EL (cell line): ENCODE results near the gene STK10.

Source experiments
- DNase-seq: peaks from one replicate; pipeline ENCODE4 v3.0.0-alpha.2; 2016

The STK10 gene

GRCh38 chr5:172005708-172006320 is 182.2 kb downstream of the STK10 start:
- DNase-seq: peak; percentile 32

- peak; percentile 33 for DNase-seq
Observed at GRCh38 chr5:172004824-172005237, 183.2 kb downstream of the STK10 start.

- DNase-seq: peak; percentile 31
Observed at GRCh38 chr5:172003746-172004145, 184.3 kb downstream of the STK10 start.

- DNase-seq: no peak
Observed at GRCh38 chr5:172002840-172003512, 185.0 kb downstream of the STK10 start.

- DNase-seq: no peak
Observed at GRCh38 chr5:172002310-172002709, 185.7 kb downstream of the STK10 start.

GRCh38 chr5:171999877-172000276 is 188.1 kb downstream of the STK10 start:
- DNase-seq: no peak

GRCh38 chr5:171999100-171999499 is 188.9 kb downstream of the STK10 start:
- no peak for DNase-seq

GRCh38 chr5:171997011-171997410 is 191.0 kb downstream of the STK10 start:
- DNase-seq: no peak

GRCh38 chr5:171992813-171993212 is 195.2 kb downstream of the STK10 start:
- no peak for DNase-seq

GRCh38 chr5:171992305-171992704 is 195.7 kb downstream of the STK10 start:
- no peak for DNase-seq
